Stimulated activated memory B cell treated with anti-CD40 and anti-IgM and Interleukin-4, amounts not matched to agents 10 μg/mL and 1 μg/mL and 100 μg/mL, for 72 hours (primary cell): ENCODE measurements around the gene FRRS1.
"Not testable (repeated sequence)": the region's sequence is repeated elsewhere in the genome, so short reads cannot be mapped to it uniquely, and the experiment has no call there.

Experiments
- ATAC-seq: fragments of 150-1000 bp; cut with Tn5 transposase; 2 replicates; pipeline ENCODE4 v1.10.0; 2021
- H3K27ac Mint-ChIP-seq: one replicate; pipeline ENCODE4 v1.8.0; 2022; ENCODE audit warnings: mild to moderate bottlenecking, mixed read lengths
- H3K27me3 Mint-ChIP-seq: one replicate; pipeline ENCODE4 v1.8.0; 2022; ENCODE audit warnings: mixed read lengths
- H3K36me3 Mint-ChIP-seq: one replicate; pipeline ENCODE4 v1.8.0; 2022; ENCODE audit warnings: mixed read lengths
- H3K4me1 Mint-ChIP-seq: one replicate; pipeline ENCODE4 v1.8.0; 2022; ENCODE audit warnings: mixed read lengths
- H3K4me3 Mint-ChIP-seq: one replicate; pipeline ENCODE4 v1.8.0; 2022; ENCODE audit warnings: mild to moderate bottlenecking, moderate library complexity, mixed read lengths
- H3K9me3 Mint-ChIP-seq: one replicate; pipeline ENCODE4 v1.8.0; 2022; ENCODE audit warnings: mixed read lengths

The FRRS1 gene

DNA sequence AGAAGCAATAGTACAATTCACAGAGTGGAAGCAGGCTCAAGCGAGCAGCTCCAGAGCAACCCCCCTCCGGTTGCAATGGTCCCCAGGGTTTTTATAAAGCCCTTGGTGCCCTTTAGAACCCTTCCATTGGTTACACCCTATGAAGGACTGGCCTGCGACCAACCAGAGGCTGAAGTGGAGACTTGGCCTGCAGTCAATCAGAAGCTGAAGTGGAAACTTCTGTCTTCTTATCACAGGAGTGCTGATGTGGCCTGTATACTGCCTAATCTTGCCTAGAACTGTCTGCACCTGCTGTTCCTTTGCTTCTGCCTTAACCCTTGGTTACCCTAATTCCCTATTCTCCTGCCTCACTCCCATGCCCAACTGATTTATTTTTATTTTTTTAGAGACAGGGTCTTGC is 15.4 kb upstream of the FRRS1 start:
- no peak overlapping the region for H3K27ac Mint-ChIP-seq
- peaks cover 21% of the 10 kb centered on the region for H3K4me1 Mint-ChIP-seq
- peaks cover 27% of the 10 kb centered on the region for H3K27me3 Mint-ChIP-seq
- H3K9me3 Mint-ChIP-seq = no peaks in the 10 kb centered on the region
- no peak overlapping the region for H3K4me3 Mint-ChIP-seq
- no peaks in the 10 kb centered on the region for H3K36me3 Mint-ChIP-seq
- no peak for ATAC-seq

- H3K4me3 Mint-ChIP-seq = no peak overlapping the region
- H3K27ac Mint-ChIP-seq = no peak overlapping the region
- H3K27me3 Mint-ChIP-seq = peaks cover 27% of the 10 kb centered on the region
- no peaks in the 10 kb centered on the region for H3K9me3 Mint-ChIP-seq
- H3K36me3 Mint-ChIP-seq = no peaks in the 10 kb centered on the region
- H3K4me1 Mint-ChIP-seq = peaks cover 15% of the 10 kb centered on the region
- ATAC-seq = no peak
These were observed 11.3 kb upstream of the FRRS1 start for GRCh38 chr1:99777752-99778151.

GRCh38 chr1:99776120-99776519 is 9.7 kb upstream of the FRRS1 start:
- H3K9me3 Mint-ChIP-seq = no peaks in the 10 kb centered on the region
- no peaks in the 10 kb centered on the region for H3K36me3 Mint-ChIP-seq
- H3K27ac Mint-ChIP-seq = no peak overlapping the region
- H3K4me1 Mint-ChIP-seq = peaks cover 10% of the 10 kb centered on the region
- peaks cover 16% of the 10 kb centered on the region for H3K27me3 Mint-ChIP-seq
- ATAC-seq = no peak
- no peak overlapping the region for H3K4me3 Mint-ChIP-seq

DNA sequence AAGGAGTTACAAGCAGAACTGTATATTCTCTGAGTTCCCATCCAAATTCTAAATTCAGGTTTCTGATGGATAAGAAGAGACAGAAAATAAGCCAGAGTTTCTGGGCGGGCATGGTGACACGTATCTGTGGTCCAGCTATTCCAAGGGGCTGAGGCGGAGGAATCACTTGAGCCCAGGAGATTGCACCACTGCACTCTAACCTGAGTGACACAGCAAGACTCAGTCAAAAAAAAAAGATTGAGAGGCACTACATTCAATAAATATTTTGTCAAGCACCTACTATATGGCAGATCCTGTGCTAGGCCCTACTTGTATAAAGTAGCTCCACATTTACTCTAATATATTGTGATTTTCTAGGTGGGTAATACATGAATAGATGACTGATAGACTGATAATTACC is 6.4 kb upstream of the FRRS1 start:
- H3K27me3 Mint-ChIP-seq = peaks cover 10% of the 10 kb centered on the region
- H3K27ac Mint-ChIP-seq = no peak overlapping the region
- no peaks in the 10 kb centered on the region for H3K36me3 Mint-ChIP-seq
- no peaks in the 10 kb centered on the region for H3K9me3 Mint-ChIP-seq
- no peak for ATAC-seq
- peaks cover 14% of the 10 kb centered on the region for H3K4me1 Mint-ChIP-seq
- no peak overlapping the region for H3K4me3 Mint-ChIP-seq

DNA sequence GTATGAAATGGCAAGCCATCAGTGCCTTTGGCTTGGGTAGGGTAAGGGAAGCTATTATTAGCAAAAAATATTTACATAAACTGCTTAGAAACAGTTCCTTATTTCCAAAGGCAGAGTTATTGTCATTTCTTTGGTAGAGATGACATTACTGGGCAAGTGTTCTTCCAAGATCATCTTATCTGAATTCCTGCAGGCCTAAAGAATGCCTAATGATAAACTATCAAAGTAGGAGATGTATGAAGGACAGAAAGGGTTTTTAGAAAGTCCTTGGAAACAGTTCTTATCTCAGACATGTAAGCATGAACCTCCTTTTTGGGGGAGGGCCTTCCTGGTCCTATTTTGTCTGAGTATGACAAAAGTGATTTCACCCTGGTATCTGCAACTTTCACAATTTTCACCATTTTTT is 5.1 kb upstream of the FRRS1 start:
- no peaks in the 10 kb centered on the region for H3K9me3 Mint-ChIP-seq
- no peak for ATAC-seq
- no peak overlapping the region for H3K4me3 Mint-ChIP-seq
- H3K27me3 Mint-ChIP-seq = peaks cover 10% of the 10 kb centered on the region
- peaks cover 14% of the 10 kb centered on the region for H3K4me1 Mint-ChIP-seq
- no peaks in the 10 kb centered on the region for H3K36me3 Mint-ChIP-seq
- H3K27ac Mint-ChIP-seq = no peak overlapping the region

DNA sequence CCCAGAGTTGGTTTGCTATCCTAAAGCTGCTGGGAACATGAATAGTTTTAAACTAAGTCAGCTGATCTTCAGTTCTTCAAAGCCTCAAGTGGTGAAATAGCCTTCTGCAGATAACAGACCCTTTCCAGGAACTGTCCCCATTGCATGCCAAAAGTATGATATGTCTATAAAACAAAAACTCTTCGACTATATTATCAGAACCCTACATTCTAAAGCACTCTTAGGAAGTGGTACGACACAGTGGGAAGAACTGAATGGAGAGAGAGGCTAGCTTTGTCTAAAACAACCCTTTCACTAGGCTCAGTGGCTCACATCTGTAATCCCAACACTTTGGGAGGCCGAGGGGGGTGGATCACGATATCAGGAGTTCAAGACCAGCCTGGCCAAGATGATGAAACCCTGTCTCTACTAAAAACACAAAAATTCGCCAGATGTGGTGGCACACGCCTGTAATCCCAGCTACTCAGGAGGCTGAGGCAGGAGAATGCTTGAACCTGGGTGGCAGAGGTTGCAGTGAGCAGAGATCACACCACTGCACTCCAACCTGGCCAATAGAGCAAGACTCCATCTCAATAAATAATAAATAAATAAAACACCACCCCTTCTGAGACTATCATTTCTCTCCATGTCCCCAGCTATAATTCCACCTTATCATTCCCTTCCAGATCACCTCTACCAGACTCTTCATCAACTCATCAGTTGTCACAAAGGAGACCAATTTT is 2.2 kb upstream of the FRRS1 start:
- Mint-ChIP-seq H3K36me3 (no peaks in the 10 kb centered on the region), H3K4me1 (peaks cover 19% of the 10 kb centered on the region), H3K4me3 (no peak overlapping the region), H3K9me3 (no peaks in the 10 kb centered on the region), H3K27ac (no peak overlapping the region), H3K27me3 (peaks cover 10% of the 10 kb centered on the region)
- no peak for ATAC-seq

- Mint-ChIP-seq H3K27ac (no peak overlapping the region), H3K4me3 (no peak overlapping the region), H3K9me3 (no peaks in the 10 kb centered on the region), H3K27me3 (peaks cover 10% of the 10 kb centered on the region), H3K4me1 (peaks cover 19% of the 10 kb centered on the region), H3K36me3 (no peaks in the 10 kb centered on the region)
- no peak for ATAC-seq
These were observed 1.7 kb upstream of the FRRS1 start for GRCh38 chr1:99768104-99768503.

GRCh38 chr1:99764909-99765308 is 1.5 kb downstream of the FRRS1 start:
- Mint-ChIP-seq H3K4me1 (peaks cover 20% of the 10 kb centered on the region), H3K27me3 (peaks cover 10% of the 10 kb centered on the region), H3K27ac (no peak overlapping the region), H3K4me3 (peak overlapping the region; percentile 12), H3K9me3 (no peaks in the 10 kb centered on the region), H3K36me3 (no peaks in the 10 kb centered on the region)
- no peak for ATAC-seq

DNA sequence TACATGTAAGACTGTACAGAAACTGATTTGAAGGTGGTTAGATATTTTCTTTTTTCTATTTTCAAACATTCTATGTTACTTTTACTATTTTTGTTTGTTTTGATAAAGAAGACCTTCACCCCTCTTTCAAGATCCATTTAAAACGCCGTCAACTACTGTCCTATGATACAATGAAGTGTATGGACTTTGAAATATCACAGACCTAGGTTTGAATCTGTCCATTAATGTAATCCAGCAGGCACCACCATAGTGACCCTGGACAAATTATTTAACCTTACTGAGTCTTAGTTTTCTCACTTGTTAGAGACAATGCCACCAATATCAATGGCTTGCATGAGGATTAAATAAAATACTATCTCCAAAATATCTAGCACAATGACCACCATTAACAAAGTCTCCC is 2.0 kb downstream of the FRRS1 start:
- peaks cover 10% of the 10 kb centered on the region for H3K27me3 Mint-ChIP-seq
- H3K4me3 Mint-ChIP-seq = no peak overlapping the region
- H3K27ac Mint-ChIP-seq = no peak overlapping the region
- peaks cover 23% of the 10 kb centered on the region for H3K4me1 Mint-ChIP-seq
- no peak for ATAC-seq
- peaks cover 2% of the 10 kb centered on the region for H3K36me3 Mint-ChIP-seq
- H3K9me3 Mint-ChIP-seq = peaks cover 1% of the 10 kb centered on the region

- Mint-ChIP-seq H3K27me3 (peaks cover 5% of the 10 kb centered on the region), H3K27ac (no peak overlapping the region), H3K9me3 (peaks cover 3% of the 10 kb centered on the region), H3K36me3 (peaks cover 7% of the 10 kb centered on the region), H3K4me1 (peaks cover 27% of the 10 kb centered on the region), H3K4me3 (no peak overlapping the region)
- ATAC-seq = no peak
These were observed 2.5 kb downstream of the FRRS1 start for GRCh38 chr1:99763956-99764355.

DNA sequence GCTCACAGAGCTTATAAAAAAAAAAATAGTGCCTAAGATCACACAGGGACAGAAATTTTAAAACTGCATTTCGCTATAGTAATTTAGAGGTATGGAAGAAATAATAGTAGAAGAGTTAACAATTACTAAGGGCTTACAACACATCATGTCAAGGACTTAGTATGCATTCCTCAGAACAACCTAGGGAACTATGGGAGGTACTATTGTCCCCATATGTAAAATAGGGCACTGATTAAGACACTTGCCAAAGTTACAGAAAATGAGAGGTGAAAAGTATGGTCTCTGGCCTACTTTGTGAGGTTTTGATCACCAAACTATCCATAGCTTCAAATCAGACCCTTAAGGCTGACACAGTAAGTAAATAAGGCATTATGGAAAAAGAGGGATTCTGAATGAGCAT is 4.7 kb downstream of the FRRS1 start:
- no peak overlapping the region for H3K27ac Mint-ChIP-seq
- no peak for ATAC-seq
- H3K4me1 Mint-ChIP-seq = peaks cover 39% of the 10 kb centered on the region
- H3K9me3 Mint-ChIP-seq = peaks cover 3% of the 10 kb centered on the region
- no peaks in the 10 kb centered on the region for H3K27me3 Mint-ChIP-seq
- peaks cover 7% of the 10 kb centered on the region for H3K36me3 Mint-ChIP-seq
- H3K4me3 Mint-ChIP-seq = no peak overlapping the region

GRCh38 chr1:99759518-99760160 is 6.8 kb downstream of the FRRS1 start:
- Mint-ChIP-seq H3K36me3 (peaks cover 7% of the 10 kb centered on the region), H3K4me1 (peaks cover 29% of the 10 kb centered on the region), H3K9me3 (peaks cover 3% of the 10 kb centered on the region), H3K4me3 (no peak overlapping the region), H3K27ac (peak overlapping the region; percentile 20), H3K27me3 (no peaks in the 10 kb centered on the region)
- ATAC-seq = no peak

DNA sequence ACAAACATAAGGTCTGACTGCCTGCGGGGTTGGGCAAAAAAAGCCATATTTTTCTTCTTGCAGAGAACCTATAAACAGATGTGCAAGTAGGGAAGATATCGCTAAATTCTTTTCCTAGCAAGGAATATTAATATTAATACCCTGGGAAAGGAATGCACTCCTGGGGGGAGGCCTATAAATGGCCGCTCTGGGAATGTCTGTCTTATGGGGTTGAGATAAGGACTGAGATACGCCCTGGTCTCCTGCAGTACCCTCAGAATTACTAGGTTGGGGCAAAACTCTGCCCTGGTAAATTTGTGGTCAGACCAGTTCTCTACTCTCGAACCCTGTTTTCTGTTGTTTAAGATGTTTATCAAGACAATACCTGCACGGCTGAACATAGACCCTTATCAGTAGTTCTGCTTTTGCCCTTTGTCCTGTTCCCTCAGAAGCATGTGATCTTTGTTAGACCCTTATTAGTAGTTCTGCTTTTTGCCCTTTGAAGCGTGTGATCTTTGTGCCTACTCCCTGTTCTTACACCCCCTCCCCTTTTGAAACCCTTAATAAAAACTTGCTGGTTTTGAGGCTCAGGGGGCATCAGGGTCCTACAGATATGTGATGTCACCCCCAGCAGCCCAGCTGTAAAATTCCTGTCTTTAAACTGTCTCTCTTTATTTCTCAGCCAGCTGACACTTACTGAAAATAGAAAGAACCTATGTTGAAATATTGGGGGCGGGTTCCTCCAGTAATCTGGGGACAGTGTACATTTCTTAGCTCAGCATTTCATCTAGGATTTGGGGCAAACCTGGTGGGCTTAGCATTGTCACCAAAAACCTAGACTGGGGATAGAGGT is 7.5 kb downstream of the FRRS1 start:
- H3K4me3 Mint-ChIP-seq, H3K36me3 Mint-ChIP-seq, H3K9me3 Mint-ChIP-seq, H3K27me3 Mint-ChIP-seq, ATAC-seq: not testable (repeated sequence)
- peaks cover 27% of the 10 kb centered on the region for H3K4me1 Mint-ChIP-seq
- peak overlapping the region; percentile 51 for H3K27ac Mint-ChIP-seq

DNA sequence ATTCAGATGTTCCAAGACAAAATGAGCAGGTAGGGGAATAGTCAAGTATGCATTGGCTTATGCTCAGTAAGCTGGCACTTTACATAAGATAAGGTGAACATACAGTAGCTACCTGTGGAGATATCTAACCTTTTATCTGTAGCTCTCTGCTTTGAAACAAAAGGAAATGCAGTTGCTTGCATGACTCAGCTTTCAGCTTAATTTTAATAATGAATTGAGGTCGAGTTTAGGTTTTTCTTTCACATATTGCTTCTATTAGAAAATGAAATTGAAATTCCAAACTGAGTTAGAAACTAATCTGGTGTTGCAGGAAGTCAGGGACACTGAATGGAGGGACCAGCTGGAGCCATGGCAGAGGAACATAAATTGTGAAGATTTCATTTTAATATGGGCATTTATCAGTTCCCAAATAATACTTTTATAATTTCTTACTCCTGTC is 8.3 kb downstream of the FRRS1 start:
- H3K4me1 Mint-ChIP-seq = peaks cover 27% of the 10 kb centered on the region
- ATAC-seq = peak; percentile 34
- H3K4me3 Mint-ChIP-seq = peak overlapping the region; percentile 29
- H3K27me3 Mint-ChIP-seq = no peaks in the 10 kb centered on the region
- H3K9me3 Mint-ChIP-seq = peaks cover 3% of the 10 kb centered on the region
- peaks cover 7% of the 10 kb centered on the region for H3K36me3 Mint-ChIP-seq
- H3K27ac Mint-ChIP-seq = peak overlapping the region; percentile 51

DNA sequence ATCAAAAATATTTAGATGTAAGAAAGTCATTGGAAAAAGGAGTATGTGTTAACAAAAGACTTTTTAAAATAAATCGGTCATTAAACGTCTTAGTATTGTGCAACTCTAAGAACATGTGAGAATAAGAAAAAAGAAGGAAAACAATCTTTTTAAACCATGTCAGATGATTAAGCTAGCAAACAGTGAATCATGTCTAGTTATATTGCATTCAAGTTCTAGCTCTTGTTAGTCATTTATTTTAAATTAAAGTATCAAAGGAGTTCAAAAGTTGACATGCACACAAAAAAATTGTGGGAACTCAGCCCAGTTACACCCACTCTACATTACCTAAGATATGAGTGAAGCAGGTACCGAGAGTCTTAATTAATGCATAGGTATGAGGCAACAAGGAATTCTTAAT is 9.8 kb downstream of the FRRS1 start:
- no peak for ATAC-seq
- Mint-ChIP-seq H3K9me3 (peaks cover 3% of the 10 kb centered on the region), H3K36me3 (peaks cover 7% of the 10 kb centered on the region), H3K4me1 (peaks cover 25% of the 10 kb centered on the region), H3K27me3 (no peaks in the 10 kb centered on the region), H3K4me3 (no peak overlapping the region), H3K27ac (no peak overlapping the region)
